WTC11 (cell line): Measurements from ENCODE around the gene MST1R. TPM values are rescaled to one million over a fixed set of nuclear protein-coding genes. Genes with fewer than 3 reads are reported as not detected.

Experiments
- ATAC-seq: fragments of 200-7000 bp; cut with Tn5 transposase; 2 replicates; pipeline ENCODE4 v1.10.0; 2021; ENCODE audit warnings: mild to moderate bottlenecking, moderate library complexity
- Bru-seq: library from RNA; stranded (reverse); fragments of 400-500 nt; gene quantifications from one replicate; lab custom pipeline; 2021; lab: Mats Ljungman, UMichigan
- CTCF ChIA-PET: fragments of 300-600 bp; sonication (Branson Sonifier 250); formaldehyde crosslinking; loops from one replicate; lab custom pipeline; 2021; ENCODE audit warnings: antibody characterized with exemption; lab: Charles Lee
- POLR2A ChIA-PET: fragments of 350-600 bp; sonication (Branson Sonifier 250); formaldehyde crosslinking; loops from one replicate; lab custom pipeline; 2021; ENCODE audit warnings: antibody characterized with exemption; lab: Charles Lee
- DNase-seq: peaks from one replicate; pipeline ENCODE4 v3.0.0; 2021; ENCODE audit warnings: low spot score
- H3K27ac Mint-ChIP-seq: 2 replicates; pipeline ENCODE4 v1.8.0; 2021; ENCODE audit warnings: mixed read lengths
- H3K27me3 Mint-ChIP-seq: 2 replicates; pipeline ENCODE4 v1.8.0; 2021; ENCODE audit warnings: low read depth, mild to moderate bottlenecking, moderate library complexity, mixed read lengths
- H3K36me3 Mint-ChIP-seq: 2 replicates; pipeline ENCODE4 v1.8.0; 2021; ENCODE audit warnings: mixed read lengths
- H3K4me1 Mint-ChIP-seq: 2 replicates; pipeline ENCODE4 v1.8.0; 2022; ENCODE audit warnings: mixed read lengths
- H3K4me3 Mint-ChIP-seq: 2 replicates; pipeline ENCODE4 v1.8.0; 2021; ENCODE audit warnings: mild to moderate bottlenecking, moderate library complexity, mixed read lengths
- H3K9me3 Mint-ChIP-seq: 2 replicates; pipeline ENCODE4 v1.8.0; 2021; ENCODE audit warnings: mixed read lengths
- CBFB ChIP-seq: sonication (generic); formaldehyde crosslinking; IDR thresholded peaks from 2 replicates; pipeline ENCODE4 v1.8.1; 2022; ENCODE audit warnings: mild to moderate bottlenecking, low read depth, missing genetic modification reagents
- CDX4 ChIP-seq: fragments of 250-450 bp; sonication (Bioruptor Pico); IDR thresholded peaks from 2 replicates; pipeline ENCODE4 v1.9.0; 2021; ENCODE audit warnings: moderate library complexity, mild to moderate bottlenecking, inconsistent platforms, borderline replicate concordance
- CREB1 ChIP-seq: sonication (generic); formaldehyde crosslinking; IDR thresholded peaks from 2 replicates; pipeline ENCODE4 v1.8.0; 2023; ENCODE audit warnings: mild to moderate bottlenecking, missing genetic modification reagents
- E2F1 ChIP-seq: sonication (generic); formaldehyde crosslinking; IDR thresholded peaks from 2 replicates; pipeline ENCODE4 v1.8.0; 2022; ENCODE audit warnings: mild to moderate bottlenecking, missing genetic modification reagents
- E2F5 ChIP-seq: sonication (generic); formaldehyde crosslinking; IDR thresholded peaks from 2 replicates; pipeline ENCODE4 v1.8.1; 2022; ENCODE audit warnings: mild to moderate bottlenecking, moderate library complexity, missing genetic modification reagents
- ESRRA ChIP-seq: sonication (generic); formaldehyde crosslinking; IDR thresholded peaks from 2 replicates; pipeline ENCODE4 v1.8.1; 2022; ENCODE audit warnings: mild to moderate bottlenecking, missing genetic modification reagents, borderline replicate concordance
- IRF1 ChIP-seq: sonication (generic); formaldehyde crosslinking; IDR thresholded peaks from 2 replicates; pipeline ENCODE4 v1.8.0; 2023; ENCODE audit warnings: missing genetic modification reagents
- MAX ChIP-seq: sonication (generic); formaldehyde crosslinking; IDR thresholded peaks from 2 replicates; pipeline ENCODE4 v1.8.0; 2022; ENCODE audit warnings: mild to moderate bottlenecking, missing genetic modification reagents
- NFE2L1 ChIP-seq: sonication (generic); formaldehyde crosslinking; IDR thresholded peaks from 2 replicates; pipeline ENCODE4 v1.8.1; 2023; ENCODE audit warnings: missing genetic modification reagents
- SP1 ChIP-seq: sonication (generic); formaldehyde crosslinking; conservative IDR thresholded peaks from 2 replicates; pipeline ENCODE4 v1.8.1; 2022; ENCODE audit warnings: missing genetic modification reagents
- STAT6 ChIP-seq: sonication (generic); formaldehyde crosslinking; conservative IDR thresholded peaks from 2 replicates; pipeline ENCODE4 v1.8.1; 2023; ENCODE audit warnings: mild to moderate bottlenecking, low read depth, missing genetic modification reagents, moderate library complexity
- TEAD1 ChIP-seq: sonication (generic); formaldehyde crosslinking; IDR thresholded peaks from 2 replicates; pipeline ENCODE4 v1.8.0; 2022; ENCODE audit warnings: mild to moderate bottlenecking, missing genetic modification reagents
- TP53 ChIP-seq: sonication (generic); formaldehyde crosslinking; IDR thresholded peaks from 2 replicates; pipeline ENCODE4 v1.8.1; 2023; ENCODE audit warnings: mild to moderate bottlenecking, missing genetic modification reagents
- ZNF121 ChIP-seq: sonication (generic); formaldehyde crosslinking; IDR thresholded peaks from 2 replicates; pipeline ENCODE4 v1.8.0; 2023; ENCODE audit warnings: missing genetic modification reagents
- ZNF263 ChIP-seq: sonication (generic); formaldehyde crosslinking; IDR thresholded peaks from 2 replicates; pipeline ENCODE4 v1.8.1; 2022; ENCODE audit warnings: low read depth, mild to moderate bottlenecking, moderate library complexity, missing genetic modification reagents
- ZNF281 ChIP-seq: sonication (generic); formaldehyde crosslinking; IDR thresholded peaks from 2 replicates; pipeline ENCODE4 v1.8.0; 2023; ENCODE audit warnings: mild to moderate bottlenecking, missing genetic modification reagents
- ZNF416 ChIP-seq: fragments of 250-450 bp; sonication (Bioruptor Pico); IDR thresholded peaks from 2 replicates; pipeline ENCODE4 v1.9.0; 2021; ENCODE audit warnings: mild to moderate bottlenecking, inconsistent platforms
- long read RNA-seq, 3 experiments: library from RNA in 1 of 3; library from capped mRNA in 1 of 3; library from polyadenylated mRNA in 1 of 3; unstranded in 2 of 3; stranded (forward) in 1 of 3; transcript quantifications; one replicate each; pipeline ENCODE4 v2.0.0, GENCODE V29; 2021
- total RNA-seq: library from RNA; stranded (reverse); gene quantifications from 3 replicates; pipeline ENCODE4 v1.2.3, GENCODE V29; 2021
- TF ChIP-seq, protein P1 (sequence below): sonication (generic); formaldehyde crosslinking; IDR thresholded peaks from 2 replicates; pipeline ENCODE4 v1.8.1; 2023; ENCODE audit warnings: mild to moderate bottlenecking, missing genetic modification reagents, moderate library complexity
- TF ChIP-seq, protein P2 (sequence below): sonication (generic); formaldehyde crosslinking; IDR thresholded peaks from 2 replicates; pipeline ENCODE4 v1.8.0; 2022; ENCODE audit warnings: mild to moderate bottlenecking, missing genetic modification reagents

The MST1R gene
- total RNA-seq (5.1 to 6.2 TPM (median 5.6 TPM) in 3 replicates), Bru-seq, nascent RNA (percentile 34 among the genes with signal in this experiment)
- long read RNA-seq, experiment 1, full-length matches to known transcripts = 1 of 4 reads
- long read RNA-seq, experiment 1, partial matches to known transcripts = 1 of 4 reads
- long read RNA-seq, experiment 1, other reads (novel, unspliced or antisense) = 2 of 4 reads
- long read RNA-seq, experiment 2, full-length matches to known transcripts = 1 of 3 reads
- long read RNA-seq, experiment 2, partial matches to known transcripts = 1 of 3 reads
- long read RNA-seq, experiment 2, other reads (novel, unspliced or antisense) = 1 of 3 reads
- long read RNA-seq, experiment 3 = 0 reads

DNA sequence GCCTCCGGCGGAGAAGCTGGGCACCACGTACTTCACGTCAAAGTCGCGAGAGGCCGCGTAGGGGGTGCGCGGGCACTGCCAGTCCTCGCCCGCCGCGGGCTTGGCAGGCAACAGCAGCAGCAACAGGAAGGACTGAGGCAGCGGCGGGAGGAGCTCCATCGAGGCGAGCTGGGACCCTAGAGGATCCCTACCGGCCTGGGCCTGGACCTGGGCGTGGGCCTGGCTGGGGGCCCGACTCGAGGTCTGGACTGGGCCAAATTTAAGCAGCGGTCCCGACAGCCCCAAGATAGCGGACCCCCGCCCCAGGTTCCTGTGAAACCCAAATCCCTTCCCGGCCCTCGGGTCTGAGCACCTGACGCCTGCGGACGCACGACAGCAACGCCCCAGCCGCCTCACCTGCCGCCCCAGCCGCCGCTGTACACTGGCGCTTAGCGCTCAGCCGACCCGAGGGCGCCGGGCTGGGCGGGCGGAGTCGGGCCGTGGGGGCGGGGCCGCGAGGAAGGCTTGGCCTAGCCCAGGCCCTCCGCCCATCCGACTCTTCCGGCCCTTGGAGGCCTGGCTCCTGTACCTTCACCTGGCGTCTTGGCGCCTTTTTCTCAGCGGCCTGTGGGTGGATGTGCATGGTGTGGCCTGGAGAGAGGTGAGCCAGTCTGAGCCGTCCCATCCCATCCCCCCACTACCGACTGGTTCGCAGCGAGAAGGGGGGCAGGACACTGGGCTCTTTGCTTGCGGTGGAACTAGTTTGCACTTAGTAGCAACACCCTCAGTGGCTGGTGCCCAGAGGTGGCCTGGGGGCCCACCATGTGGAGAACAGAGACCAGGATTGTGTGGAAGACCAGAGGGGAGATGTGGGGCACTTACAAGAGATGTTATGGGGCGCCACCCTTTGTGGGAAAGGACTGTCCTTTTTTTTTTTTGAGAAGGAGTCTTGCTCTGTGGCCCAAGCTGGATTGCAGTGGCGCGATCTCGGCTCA lies at the start of gene MST1R:
MST1R (minus strand) TSS at position 423 of the 974 bp plus-strand sequence; CDS start at position 159, 264 bp downstream.
- ChIA-PET CTCF (interaction anchor here (0.6 to 8.9 kb wide), 6 partner anchors 26 to 101 kb away, joined by 3 to 115 read pairs (median 4); partner anchors contain the start of genes CAMKV, INKA1 and MON1A), POLR2A (no interaction called here)
- DNase-seq = peak; percentile 94
- Mint-ChIP-seq H3K4me3 (peak within 1 kb of the TSS; percentile 66), H3K27me3 (no peaks in the 10 kb centered on the region), H3K9me3 (no peaks in the 10 kb centered on the region), H3K36me3 (no peaks in the 10 kb centered on the region), H3K4me1 (peaks cover 32% of the 10 kb centered on the region), H3K27ac (peak within 1 kb of the TSS; percentile 95)
- TF ChIP-seq ZNF263 = no peak
- peak; percentile 47; the same call in 1 of the 2 replicates for TF ChIP-seq TEAD1 (CRISPR knock-in tag)
- TF ChIP-seq, protein P1, sequence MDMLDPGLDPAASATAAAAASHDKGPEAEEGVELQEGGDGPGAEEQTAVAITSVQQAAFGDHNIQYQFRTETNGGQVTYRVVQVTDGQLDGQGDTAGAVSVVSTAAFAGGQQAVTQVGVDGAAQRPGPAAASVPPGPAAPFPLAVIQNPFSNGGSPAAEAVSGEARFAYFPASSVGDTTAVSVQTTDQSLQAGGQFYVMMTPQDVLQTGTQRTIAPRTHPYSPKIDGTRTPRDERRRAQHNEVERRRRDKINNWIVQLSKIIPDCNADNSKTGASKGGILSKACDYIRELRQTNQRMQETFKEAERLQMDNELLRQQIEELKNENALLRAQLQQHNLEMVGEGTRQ (CRISPR knock-in tag) = 0 out of 2 replicates have a peak, but pooled peaks have one; percentile 33
- peak; percentile 36; the same call in 1 of the 2 replicates for TF ChIP-seq ESRRA (CRISPR knock-in tag)
- peak; percentile 47; the same call in 1 of the 2 replicates for TF ChIP-seq TP53
- no peak for TF ChIP-seq IRF1 (CRISPR knock-in tag)
- TF ChIP-seq CREB1 (CRISPR knock-in tag) = no peak
- TF ChIP-seq MAX (CRISPR knock-in tag) = peak; percentile 84
- peak; percentile 81 for TF ChIP-seq SP1 (CRISPR knock-in tag)
- no peak for TF ChIP-seq STAT6 (CRISPR knock-in tag)
- TF ChIP-seq CBFB (CRISPR knock-in tag) = 0 out of 2 replicates have a peak, but pooled peaks have one; percentile 46
- peak; percentile 39; the same call in 1 of the 2 replicates for TF ChIP-seq E2F1 (CRISPR knock-in tag)
- TF ChIP-seq, protein P2, sequence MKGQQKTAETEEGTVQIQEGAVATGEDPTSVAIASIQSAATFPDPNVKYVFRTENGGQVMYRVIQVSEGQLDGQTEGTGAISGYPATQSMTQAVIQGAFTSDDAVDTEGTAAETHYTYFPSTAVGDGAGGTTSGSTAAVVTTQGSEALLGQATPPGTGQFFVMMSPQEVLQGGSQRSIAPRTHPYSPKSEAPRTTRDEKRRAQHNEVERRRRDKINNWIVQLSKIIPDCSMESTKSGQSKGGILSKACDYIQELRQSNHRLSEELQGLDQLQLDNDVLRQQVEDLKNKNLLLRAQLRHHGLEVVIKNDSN = 0 out of 2 replicates have a peak, but pooled peaks have one; percentile 41
- peak; percentile 85; the same call in 1 of the 2 replicates for TF ChIP-seq ZNF281 (CRISPR knock-in tag)
- no peak for TF ChIP-seq CDX4
- TF ChIP-seq E2F5 (CRISPR knock-in tag) = peak; percentile 86
- 0 out of 2 replicates have a peak, but pooled peaks have one; percentile 1 for TF ChIP-seq ZNF121 (CRISPR knock-in tag)
- TF ChIP-seq ZNF416 = no peak
- TF ChIP-seq NFE2L1 = peak; percentile 12; the same call in 1 of the 2 replicates
- peak; percentile 91 for ATAC-seq
